Measurements from ENCODE around the gene KREMEN2.

Gene KREMEN2

GRCh38 chr16:3009568-3010390 lies 45.7 kb downstream of the KREMEN2 start:
- no peak for DNase-seq (ENCODE audit: extremely low spot score)
- TF ChIP-seq, protein P1, sequence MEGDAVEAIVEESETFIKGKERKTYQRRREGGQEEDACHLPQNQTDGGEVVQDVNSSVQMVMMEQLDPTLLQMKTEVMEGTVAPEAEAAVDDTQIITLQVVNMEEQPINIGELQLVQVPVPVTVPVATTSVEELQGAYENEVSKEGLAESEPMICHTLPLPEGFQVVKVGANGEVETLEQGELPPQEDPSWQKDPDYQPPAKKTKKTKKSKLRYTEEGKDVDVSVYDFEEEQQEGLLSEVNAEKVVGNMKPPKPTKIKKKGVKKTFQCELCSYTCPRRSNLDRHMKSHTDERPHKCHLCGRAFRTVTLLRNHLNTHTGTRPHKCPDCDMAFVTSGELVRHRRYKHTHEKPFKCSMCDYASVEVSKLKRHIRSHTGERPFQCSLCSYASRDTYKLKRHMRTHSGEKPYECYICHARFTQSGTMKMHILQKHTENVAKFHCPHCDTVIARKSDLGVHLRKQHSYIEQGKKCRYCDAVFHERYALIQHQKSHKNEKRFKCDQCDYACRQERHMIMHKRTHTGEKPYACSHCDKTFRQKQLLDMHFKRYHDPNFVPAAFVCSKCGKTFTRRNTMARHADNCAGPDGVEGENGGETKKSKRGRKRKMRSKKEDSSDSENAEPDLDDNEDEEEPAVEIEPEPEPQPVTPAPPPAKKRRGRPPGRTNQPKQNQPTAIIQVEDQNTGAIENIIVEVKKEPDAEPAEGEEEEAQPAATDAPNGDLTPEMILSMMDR (IDR thresholded peaks at IDR 0.05; ENCODE audit: control extremely low read depth, extremely low read depth, low read depth, missing control alignments) = no peak
- POLR2A ChIA-PET = interaction anchor here (0.6 kb wide), 2 partner anchors 14 to 15 kb away, joined by 3 read pairs; partner anchors contain the start of genes HCFC1R1 and THOC6
- CTCF ChIA-PET = interaction anchor here (1.2 to 11.8 kb wide), 2 partner anchors 16 to 25 kb away, joined by 3 to 231 read pairs; partner anchors contain the start of genes CLDN6, HCFC1R1, THOC6 and TNFRSF12A

GRCh38 chr16:3010510-3010909 lies 46.4 kb downstream of the KREMEN2 start:
- ChIA-PET POLR2A (interaction anchor here (0.6 kb wide), 1 partner anchor 13 kb away, joined by 3 read pairs; the partner anchor contains the start of genes HCFC1R1 and THOC6), CTCF (interaction anchor here (1.2 to 11.8 kb wide), 3 partner anchors 15 to 26 kb away, joined by 3 to 231 read pairs (median 3); partner anchors contain the start of genes CLDN6, HCFC1R1, THOC6 and TNFRSF12A)
- TF ChIP-seq, protein P1 (IDR thresholded peaks at IDR 0.05; ENCODE audit: control extremely low read depth, extremely low read depth, low read depth, missing control alignments) = no peak
- DNase-seq (ENCODE audit: extremely low spot score) = no peak

DNA sequence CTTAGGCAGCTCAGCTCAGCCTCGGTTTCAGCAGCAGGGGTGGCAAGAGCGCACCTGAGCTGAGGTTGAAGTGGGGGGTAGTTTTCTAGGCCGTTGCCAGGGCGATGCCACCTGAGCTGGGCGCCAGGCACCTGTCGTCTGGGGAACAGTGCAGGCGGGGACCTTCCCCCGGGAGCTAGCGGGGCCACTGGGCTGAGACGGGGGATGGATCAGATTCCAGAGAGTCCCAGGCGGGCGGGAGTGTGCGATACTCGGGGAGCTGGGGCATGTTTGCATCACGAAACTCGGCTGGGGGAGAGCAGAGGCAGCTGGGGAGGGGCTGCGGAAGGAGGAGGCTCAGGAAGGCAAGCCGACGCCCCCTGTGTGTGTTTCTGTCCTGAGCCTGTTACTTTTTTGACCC lies 48.2 kb downstream of the KREMEN2 start:
- DNase-seq (ENCODE audit: extremely low spot score) = no peak
- ChIA-PET POLR2A (interaction anchor here (0.7 kb wide), 1 partner anchor 851 kb away, joined by 8 read pairs; no protein-coding TSS in a partner anchor), CTCF (interaction anchor here (0.7 to 1.2 kb wide), 3 partner anchors 16 to 117 kb away, joined by 3 to 4 read pairs (median 3); no protein-coding TSS in a partner anchor)
- TF ChIP-seq, protein P1 (IDR thresholded peaks at IDR 0.05; ENCODE audit: control extremely low read depth, extremely low read depth, low read depth, missing control alignments) = no peak

- ChIA-PET POLR2A (no interaction called here), CTCF (interaction anchor here (1.0 to 1.2 kb wide), 2 partner anchors 15 to 117 kb away, joined by 3 to 4 read pairs; no protein-coding TSS in a partner anchor)
- DNase-seq (ENCODE audit: extremely low spot score) = no peak
- TF ChIP-seq, protein P1 (IDR thresholded peaks at IDR 0.05; ENCODE audit: control extremely low read depth, extremely low read depth, low read depth, missing control alignments) = no peak
Observed at GRCh38 chr16:3012828-3013420, 48.8 kb downstream of the KREMEN2 start, which contains the start of gene CLDN9. Gene CLDN9, plus strand, starts transcription at chr16:3012923. Its CDS starts 440 bp downstream, at chr16:3013363.

DNA sequence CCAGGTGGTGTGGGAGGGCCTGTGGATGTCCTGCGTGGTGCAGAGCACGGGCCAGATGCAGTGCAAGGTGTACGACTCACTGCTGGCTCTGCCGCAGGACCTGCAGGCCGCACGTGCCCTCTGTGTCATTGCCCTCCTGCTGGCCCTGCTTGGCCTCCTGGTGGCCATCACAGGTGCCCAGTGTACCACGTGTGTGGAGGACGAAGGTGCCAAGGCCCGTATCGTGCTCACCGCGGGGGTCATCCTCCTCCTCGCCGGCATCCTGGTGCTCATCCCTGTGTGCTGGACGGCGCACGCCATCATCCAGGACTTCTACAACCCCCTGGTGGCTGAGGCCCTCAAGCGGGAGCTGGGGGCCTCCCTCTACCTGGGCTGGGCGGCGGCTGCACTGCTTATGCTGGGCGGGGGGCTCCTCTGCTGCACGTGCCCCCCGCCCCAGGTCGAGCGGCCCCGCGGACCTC lies 49.4 kb downstream of the KREMEN2 start:
- POLR2A ChIA-PET = no interaction called here
- CTCF ChIA-PET = no interaction called here
- TF ChIP-seq, protein P1 (IDR thresholded peaks at IDR 0.05; ENCODE audit: control extremely low read depth, extremely low read depth, low read depth, missing control alignments) = no peak
- no peak for DNase-seq (ENCODE audit: extremely low spot score)

Measured in GM10248 (cell line).